Upper lobe of left lung (tissue), 4 donors: ENCODE measurements around the gene ARL9.

Experiments
- CTCF ChIP-seq, 6 experiments: fragments of 450-650 bp in 4 of 6; fragments of 200-600 bp in 2 of 6; sonication (generic) in 2 of 6; IDR thresholded peaks; one replicate each; pipeline ENCODE4 v1.5.1; 2016 to 2019; ENCODE audit warnings: antibody characterized with exemption in 6 of 6
- POLR2AphosphoS5 ChIP-seq, 2 donors: sonication (generic); formaldehyde crosslinking; IDR thresholded peaks; one replicate each; pipeline ENCODE4 v1.5.1; 2017; ENCODE audit warnings: antibody characterized with exemption in 2 of 2

GRCh38 chr4:56544573-56545131 lies 39.1 kb downstream of the ARL9 start:
- TF ChIP-seq CTCF (IDR thresholded peaks at IDR 0.05) (peak; percentile 92 to 98 (median 95)), POLR2AphosphoS5 (IDR thresholded peaks at IDR 0.05) (no peak)
